Measurements from ENCODE around the gene LRRC39.

GRCh38 chr1:100215101-100215500 lies 37.0 kb upstream of the LRRC39 start:
- TF ChIP-seq, protein P1, sequence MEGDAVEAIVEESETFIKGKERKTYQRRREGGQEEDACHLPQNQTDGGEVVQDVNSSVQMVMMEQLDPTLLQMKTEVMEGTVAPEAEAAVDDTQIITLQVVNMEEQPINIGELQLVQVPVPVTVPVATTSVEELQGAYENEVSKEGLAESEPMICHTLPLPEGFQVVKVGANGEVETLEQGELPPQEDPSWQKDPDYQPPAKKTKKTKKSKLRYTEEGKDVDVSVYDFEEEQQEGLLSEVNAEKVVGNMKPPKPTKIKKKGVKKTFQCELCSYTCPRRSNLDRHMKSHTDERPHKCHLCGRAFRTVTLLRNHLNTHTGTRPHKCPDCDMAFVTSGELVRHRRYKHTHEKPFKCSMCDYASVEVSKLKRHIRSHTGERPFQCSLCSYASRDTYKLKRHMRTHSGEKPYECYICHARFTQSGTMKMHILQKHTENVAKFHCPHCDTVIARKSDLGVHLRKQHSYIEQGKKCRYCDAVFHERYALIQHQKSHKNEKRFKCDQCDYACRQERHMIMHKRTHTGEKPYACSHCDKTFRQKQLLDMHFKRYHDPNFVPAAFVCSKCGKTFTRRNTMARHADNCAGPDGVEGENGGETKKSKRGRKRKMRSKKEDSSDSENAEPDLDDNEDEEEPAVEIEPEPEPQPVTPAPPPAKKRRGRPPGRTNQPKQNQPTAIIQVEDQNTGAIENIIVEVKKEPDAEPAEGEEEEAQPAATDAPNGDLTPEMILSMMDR (conservative IDR thresholded peaks at IDR 0.05; ENCODE audit: low read length), result no peak
- TF ChIP-seq EZH2phosphoT487 (IDR thresholded peaks at IDR 0.05; ENCODE audit: borderline replicate concordance), result no peak

Measured in Loucy (cell line).